ENCODE measurements around the gene EXOC6B.

EXOC6B gene

DNA sequence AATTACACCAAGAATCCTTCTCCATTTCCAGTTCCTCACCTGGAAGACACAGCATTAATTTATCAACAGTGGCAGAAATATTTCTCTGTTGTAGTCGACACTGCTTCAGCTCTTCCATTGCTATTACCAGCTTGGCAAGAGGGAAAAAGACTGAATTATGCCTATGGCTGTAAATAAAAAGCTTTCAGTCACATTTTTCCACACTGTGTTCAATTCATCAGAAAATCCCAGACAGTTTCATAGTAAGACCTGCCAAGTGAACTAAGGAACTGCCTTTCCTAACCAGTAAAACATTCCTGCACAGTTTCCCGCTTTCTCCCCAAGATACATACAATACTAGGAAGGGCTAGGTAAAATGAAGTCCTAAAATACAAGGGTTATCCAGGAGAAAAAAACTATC lies 94.7 kb downstream of the EXOC6B start:
- DNase-seq (ENCODE audit: low read depth): no peak

DNA sequence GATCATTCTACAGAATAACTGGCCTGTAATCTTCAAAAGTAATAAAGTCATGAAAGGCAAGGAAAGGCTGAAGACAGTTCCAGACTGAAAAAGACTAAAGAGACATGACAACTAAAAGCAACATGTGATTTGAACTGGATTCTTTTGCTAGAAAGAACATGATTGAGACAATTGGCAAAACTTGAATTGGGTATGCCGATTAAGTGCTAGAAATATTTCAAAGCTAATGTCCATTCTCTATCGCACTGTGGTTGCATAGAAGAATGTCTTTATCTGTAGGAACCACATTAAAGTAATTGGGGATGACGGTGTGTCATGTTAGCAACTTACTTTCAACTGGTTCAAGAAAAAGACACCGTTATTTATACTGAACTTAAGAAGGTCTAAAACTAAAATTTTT lies 98.5 kb downstream of the EXOC6B start:
- DNase-seq (ENCODE audit: low read depth): no peak

DNA sequence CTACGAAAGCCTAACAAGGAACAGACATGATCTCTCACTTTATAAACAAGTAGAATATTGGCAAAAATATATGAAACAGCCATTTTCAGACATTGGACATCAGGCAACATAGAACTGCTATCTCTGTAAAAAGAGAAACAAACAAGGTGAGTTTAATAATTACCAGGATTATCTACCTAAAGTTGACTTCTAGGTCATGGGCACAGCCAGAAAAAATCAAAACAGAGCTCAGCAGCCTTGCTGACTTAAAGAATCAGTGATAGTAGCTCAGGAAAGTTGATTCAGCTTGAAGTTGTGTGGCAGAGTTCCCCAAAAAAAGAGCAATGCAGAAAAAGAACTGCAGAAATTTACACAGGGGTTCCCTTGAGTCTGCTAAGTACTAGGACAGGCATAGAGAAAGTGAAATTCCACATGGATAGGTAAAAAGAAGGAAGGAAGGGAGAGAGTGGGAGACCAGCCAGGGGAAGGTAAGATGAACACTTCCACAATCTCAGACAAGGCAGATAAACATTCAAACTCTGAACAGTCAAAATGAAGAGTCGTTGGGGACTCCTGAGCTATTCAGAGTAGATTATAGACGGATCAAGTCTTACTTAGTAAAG lies 102.0 kb downstream of the EXOC6B start:
- no peak for DNase-seq (ENCODE audit: low read depth)

DNA sequence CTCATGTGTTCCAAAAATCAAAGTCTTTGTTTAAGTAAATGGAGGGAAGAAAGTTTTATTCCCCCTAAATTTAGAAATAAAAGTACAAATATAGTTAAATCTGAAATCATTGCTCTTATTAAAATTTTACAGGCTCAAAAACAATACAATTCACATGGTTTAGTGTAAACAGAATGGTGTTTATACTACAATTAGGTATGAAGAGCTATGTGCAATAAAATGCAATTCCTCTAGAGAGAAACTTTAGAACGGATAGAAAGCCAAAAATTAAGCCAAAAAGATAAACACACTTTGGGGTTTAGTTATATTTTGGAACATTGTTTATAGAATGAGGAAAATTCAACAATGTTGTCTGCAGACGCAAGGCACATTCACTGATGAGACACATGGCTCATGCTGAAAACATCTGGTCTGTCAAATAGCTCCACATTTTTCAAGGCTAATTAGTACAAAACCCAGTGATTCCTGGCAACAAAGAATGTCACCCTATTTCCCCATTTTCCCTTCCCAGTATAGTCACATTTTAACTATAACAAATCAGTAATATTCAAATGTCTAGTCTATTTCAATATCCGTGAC lies 103.3 kb downstream of the EXOC6B start:
- no peak for DNase-seq (ENCODE audit: low read depth)

DNA sequence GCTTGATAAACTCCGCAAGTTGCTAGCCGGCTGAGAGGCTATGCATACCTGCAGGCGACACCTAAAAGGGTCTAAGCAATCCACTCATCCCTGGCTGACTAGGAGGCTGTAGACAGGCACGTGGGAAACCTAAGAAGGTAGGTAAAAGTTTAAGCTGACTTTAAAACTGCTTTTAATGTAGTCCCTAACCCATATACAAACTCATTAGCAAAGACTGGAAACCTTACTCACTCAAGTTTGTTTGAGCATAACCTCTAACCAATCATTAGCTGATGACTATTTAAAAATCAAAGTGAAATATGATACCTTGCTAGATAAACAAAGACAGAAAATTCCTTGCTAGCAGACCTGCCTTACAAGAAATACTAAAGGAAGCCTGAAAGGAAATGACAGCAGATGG lies 106.4 kb downstream of the EXOC6B start:
- no peak for DNase-seq (ENCODE audit: low read depth)

DNA sequence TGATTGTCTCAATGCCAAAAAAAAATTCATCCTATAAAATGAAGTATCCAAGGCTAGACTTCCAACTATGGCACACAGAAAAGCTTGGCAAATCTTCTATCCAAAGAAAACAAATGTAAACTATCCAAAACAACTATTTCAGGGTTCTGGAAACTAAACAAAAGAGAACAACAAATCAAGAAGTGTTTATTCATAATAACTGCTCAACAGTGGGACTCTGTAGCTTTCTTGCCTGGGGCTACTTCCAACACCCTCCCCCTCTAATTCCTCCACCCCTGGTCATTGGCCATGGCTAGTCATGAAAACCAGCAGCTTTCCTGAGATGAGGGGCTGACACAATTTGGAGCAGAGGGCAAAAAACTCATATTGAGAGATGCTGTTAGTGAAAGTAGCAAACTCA lies 107.0 kb downstream of the EXOC6B start:
- DNase-seq (ENCODE audit: low read depth): no peak

DNA sequence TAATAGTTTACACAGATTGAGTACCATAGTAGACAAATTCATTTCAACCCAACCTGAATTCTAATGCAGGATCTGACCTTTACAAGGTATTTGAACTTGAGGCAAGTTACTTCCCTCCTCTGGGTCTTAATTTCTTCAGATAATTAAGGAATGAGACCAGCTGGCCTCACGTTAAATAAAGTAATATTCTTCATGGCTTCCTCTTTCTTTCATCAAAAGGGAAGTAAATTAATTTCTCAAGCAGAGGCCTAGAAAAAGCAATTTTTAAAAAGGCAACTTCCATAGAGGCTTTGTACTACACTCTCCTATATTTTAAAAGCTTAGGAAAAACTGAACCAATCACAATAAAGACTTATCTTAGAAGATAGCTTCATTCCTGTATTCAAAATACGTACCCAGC lies 109.2 kb downstream of the EXOC6B start:
- DNase-seq (ENCODE audit: low read depth): no peak

DNA sequence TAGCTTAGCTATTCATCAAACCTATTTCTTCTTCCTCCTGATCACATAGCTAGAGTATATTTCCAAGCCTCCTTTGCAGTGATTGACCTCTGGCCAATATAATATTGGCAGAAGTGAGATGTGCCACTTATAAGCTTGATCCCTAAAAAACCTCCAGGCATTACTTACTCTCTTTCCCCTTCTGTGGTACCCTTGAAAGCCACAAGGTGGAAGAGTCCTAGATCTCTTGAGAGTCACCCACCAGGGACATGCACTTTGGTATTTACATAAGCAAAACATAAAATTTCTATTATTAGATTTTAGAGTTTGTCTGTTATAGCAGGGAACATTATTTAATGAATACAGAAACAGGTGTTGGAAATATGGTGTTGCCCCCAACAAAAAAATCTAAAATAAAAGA lies 112.0 kb downstream of the EXOC6B start:
- DNase-seq (ENCODE audit: low read depth): no peak

DNA sequence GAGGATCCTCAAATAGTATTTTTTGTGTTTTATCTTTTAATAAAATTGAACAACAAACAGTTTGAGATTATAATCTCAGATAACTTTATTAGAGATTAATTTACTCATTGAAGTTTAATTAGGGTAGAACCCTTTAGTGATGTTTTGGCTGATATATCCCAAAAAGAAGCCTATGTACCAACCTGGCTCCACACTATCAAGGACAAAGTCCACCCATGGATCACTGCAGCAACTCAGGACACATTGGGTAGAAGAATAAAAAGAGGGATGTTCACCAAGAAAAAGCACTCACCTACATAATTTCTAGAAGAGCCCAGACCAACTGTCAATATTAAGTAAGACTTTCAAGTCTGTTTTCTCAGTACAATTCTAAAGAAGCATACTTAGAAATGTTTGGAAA lies 112.9 kb downstream of the EXOC6B start:
- no peak for DNase-seq (ENCODE audit: low read depth)

DNA sequence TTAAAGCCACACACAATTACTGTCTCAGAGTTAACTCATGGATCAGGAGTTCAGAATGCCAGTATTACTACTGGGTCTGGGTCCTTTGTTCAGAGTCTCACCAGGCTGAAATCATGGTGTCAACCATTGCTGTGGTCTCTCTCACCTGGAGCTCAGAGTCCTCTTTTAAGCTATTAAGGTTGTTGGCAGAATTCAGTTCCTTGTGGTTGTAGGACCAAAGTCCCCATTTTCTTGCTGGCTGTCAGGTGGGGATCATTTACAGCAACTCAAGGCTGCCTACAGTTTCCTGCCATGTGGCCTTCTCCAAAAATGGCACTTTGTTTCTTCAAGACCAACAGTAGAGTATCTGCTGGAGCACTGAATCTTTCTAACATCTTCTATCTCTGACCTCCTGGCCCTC lies 113.5 kb downstream of the EXOC6B start:
- no peak for DNase-seq (ENCODE audit: low read depth)

DNA sequence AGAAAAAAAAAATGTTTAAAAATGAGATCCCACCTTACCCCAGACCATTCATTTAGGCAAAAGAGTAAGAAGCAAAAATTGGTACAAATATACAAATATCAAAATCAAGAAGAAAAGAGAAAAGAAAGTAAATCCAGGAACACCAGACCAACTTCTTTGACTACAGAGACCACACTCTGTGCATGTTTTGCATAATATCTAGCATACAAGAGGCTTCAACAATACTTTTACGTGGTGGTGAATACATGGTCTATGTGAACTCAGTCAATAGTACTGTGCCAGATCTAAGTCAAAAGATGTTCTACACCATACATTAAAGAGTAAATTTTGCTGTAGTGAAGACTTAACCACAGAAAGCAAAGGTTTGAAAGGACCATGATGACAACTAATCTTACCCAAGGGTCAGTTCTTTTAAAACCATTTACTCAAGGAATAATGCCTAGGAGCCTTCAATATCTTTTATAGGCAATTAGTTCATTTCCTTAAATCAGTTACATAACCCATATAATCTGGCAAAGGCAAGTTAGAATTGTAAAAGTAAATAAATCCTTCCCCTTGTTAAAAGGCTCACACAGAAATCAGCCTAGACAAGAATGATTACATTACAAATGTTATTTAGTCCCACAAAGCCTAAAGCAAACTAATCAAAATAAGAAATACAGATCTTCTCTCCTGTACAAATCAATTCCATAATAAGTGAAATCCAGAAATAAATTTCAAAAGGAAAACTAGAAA lies 115.2 kb downstream of the EXOC6B start:
- no peak for DNase-seq (ENCODE audit: low read depth)

DNA sequence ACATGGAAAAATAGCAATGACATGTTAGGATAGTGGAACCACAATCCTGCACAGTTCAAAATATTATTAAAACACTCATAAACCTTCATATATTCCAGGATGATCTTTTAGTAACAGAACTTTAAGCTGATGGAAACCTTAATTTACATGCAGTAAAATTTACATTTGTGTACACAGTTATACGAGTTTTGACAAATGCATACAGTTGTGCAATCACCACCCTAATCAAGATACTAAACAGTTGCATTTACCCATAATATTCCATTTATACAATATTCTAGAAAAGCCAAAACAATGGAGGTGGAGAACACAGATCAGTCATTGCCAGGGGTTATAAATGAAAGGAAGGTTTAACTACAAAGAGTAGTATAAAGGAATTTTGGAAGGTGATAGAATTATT lies 117.6 kb downstream of the EXOC6B start:
- no peak for DNase-seq (ENCODE audit: low read depth)

DNA sequence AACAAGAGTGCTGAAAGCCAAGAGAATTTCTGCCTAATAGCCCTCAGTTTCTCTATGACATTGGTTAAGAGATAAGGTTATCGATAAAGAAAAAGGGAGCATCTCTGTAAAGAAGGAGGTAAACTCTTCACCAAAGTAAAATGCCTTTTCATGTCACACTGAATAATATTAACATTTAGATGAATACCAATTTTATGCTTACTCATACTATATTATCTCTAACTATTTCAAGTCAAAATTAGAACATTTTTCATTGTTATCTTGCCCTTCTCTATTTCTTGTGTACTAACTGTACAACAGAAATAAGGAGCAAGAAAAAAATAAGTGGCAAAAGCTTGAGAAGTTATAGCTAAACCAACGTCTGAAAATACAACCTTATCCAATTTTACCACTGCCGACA lies 127.5 kb downstream of the EXOC6B start:
- DNase-seq (ENCODE audit: low read depth): no peak

DNA sequence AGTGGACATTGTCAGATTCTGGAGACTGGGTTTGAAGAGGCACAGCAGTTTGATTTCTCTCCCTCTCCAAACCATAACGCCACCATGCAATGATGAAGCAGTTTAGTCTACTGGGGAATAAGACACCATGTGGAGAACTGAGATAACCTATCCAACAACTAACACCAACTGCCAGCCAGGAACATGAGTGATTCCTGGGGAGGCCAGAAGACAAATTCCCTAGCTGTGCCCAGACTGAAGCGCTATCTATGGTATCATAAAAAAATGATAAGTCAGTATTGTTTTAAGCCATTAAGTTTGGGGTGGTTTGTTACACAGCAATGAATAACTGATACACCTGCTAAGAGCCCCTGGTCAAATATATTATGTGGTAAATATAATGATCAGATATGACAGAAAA lies 129.3 kb downstream of the EXOC6B start:
- DNase-seq (ENCODE audit: low read depth): no peak

DNA sequence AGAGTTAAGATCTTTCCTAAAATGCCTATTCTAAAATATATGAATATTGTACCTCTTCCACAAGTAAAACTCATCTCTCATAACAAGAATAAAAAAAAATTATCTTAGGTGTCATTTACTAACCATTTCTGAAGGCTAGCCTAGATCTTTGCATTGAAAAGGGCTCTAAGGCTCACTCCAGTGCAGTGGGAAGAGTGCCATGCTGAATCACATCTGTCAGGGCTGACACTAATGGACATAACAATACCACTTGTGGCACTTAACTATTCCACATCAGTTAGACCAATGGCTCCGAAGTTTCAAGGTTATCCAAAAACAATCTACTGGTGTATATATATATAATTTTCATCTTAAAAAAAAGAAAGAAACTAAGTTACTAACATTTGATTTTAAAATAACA lies 130.2 kb downstream of the EXOC6B start:
- DNase-seq (ENCODE audit: low read depth): no peak

DNA sequence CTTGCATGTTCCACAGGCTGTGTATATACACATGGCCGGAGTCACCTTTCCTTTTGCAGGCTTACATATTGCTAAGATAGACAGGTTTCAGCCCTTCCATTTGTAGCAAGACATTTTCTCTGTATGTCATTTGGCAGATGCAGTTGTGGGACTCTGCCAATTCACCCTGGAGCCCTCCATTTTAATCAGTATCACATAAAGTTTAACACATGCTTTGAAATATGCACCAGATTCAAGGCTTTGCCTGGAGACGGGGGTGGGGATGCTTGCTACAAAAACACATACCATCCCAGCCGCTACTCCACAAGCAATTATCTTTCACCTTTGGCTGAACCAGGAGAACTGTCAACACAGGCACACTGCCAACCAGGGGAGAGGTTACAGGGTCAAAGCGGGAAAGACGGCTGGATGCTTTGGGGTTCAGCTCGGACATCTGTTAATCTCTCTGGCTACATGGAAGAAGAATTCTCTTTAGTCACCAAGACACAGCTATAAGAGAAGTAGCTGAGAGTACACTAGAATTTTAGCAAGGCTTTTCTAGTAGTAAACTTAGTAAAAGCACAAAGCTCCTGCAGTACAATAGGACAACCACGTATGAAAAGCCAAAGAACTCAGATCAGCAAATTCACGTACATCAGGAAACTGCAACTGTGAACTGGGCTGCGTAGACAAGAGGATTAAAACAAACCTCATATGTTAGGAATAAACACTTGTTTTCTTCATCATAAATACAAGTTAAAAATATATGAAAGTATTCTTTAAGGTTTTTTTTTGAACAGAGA lies 130.9 kb downstream of the EXOC6B start:
- no peak for DNase-seq (ENCODE audit: low read depth)

DNA sequence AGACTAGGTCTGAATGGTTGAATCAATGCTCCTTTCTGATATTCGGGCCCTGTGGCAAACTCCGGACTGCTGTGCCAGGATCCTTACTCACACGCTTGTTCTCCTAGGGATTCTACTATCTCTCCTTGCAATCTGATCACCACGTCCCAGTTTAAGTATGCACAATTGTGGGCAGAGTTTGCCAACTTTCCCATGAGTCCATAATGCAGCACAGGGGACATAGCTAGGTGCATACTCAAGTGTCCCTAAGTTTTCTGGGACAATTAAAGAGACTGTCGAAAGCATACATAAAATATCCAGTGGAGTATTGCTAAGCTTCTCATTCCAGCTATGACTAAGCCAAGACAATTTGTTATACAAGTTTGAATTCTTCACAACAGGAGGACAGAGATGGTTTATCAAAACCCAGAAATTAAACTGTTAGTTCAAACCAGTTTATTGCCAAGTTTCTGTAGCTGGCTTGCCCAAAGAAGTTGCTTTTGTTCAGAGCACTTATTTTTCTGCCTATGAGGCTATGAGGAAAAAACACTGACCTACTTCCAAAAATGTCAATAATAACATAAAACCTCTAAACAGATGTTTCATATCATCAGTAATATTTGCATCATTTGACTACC lies 136.1 kb downstream of the EXOC6B start:
- DNase-seq (ENCODE audit: low read depth): no peak

DNA sequence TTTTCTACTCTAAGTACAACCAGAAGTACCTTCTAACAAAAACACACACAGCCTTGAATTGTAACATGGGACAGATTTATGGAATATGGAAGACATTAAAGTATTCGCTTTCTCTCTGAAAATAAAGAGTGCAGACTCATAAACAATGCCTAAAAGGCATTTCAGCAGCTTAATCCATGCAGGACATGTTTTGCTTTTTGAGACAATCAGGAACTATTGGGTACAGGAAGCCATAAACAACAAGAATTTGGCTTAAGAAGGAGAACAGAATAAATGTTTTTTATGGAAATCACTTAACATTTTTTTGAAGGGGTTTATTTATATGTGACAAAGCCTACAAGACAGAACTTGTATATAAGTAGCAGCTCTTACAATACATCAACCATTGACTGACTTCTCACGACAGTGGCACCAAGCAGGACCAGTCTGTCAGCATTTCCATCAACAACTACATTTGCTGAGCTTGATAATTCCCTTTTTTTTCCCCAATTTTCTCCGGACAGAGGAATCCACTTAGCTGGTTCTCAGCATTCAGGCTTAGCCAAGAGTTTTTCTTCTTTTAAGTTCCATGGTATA lies 140.1 kb downstream of the EXOC6B start:
- DNase-seq (ENCODE audit: low read depth): no peak

DNA sequence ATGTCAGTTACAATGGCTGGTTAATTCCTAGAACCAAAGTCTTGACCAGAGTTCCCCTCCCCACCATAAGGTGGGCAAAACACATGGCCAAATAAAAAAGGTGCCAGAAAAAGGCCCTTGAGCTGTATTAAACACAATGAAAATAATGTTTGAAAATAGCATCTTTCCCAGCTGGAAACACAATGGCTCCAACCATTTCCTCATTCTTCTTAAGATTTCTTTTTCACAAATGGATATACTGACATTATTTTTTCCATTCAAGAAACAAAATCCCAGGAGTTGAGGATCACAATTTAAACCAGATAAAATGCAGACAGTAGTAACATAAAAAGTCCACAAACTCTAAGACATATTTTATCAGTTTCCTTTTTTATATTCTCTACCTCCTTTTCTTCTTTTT lies 143.8 kb downstream of the EXOC6B start:
- DNase-seq (ENCODE audit: low read depth): no peak

DNA sequence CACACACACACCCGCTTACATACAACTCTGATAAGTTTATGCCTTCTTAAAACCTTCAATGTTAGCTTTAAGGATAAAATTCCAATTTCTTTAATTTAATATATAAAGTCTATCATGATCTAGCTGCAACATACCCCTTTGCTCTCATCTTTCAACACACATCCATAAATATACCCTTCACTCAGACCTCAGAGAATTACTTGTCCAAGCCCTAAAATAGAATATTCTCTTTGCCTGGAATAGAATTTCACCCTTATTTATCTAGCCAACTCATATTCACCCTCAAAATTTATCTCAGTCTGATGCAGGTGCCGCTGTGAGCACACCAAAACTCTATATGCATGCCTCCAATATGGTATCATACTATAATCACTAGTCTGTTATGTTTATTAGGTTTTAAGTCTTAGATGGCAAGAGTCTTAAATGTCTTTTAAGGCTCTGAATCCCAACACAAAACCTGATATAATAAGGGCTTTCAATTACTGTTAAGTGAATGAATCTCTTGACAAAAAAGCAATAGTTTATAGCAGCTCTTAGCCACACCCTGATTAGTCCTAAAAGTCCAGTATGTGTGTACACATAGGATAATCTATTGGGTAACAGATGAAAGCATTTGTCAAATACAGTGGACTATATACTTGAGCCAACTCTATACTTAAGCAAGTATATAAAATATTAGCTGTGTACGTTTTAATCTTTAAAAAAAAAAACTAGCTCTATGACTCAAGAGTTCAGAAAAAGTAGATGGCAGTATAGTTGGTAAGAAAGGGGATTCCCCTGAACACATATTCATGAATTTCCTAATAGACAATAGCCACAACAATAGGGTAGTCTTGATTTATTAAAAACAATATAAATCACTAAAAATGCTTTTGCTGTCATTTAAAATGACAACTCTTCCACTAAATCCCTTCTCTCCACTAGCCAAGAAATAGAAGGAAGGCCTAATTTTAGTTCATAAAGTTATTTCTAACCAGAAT lies 144.5 kb downstream of the EXOC6B start:
- no peak for DNase-seq (ENCODE audit: low read depth)

DNA sequence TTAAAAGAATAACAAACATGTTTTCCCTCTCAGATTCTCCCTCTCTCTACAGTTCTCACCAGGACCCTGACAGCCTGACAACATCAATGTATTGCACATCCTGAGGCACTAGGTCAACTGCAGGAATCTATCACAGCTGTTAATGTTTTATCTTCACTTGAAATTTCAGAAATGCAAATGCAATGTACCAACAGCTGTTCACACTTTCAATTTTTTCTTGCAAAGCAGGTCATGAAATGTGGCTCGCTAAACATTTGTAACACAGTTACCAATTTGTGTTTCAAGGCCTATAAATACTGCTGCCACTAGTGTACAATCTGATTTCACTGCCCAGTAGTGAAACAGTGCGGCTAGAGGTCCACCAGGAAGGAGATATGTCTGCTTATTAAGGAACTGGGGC lies 147.8 kb downstream of the EXOC6B start:
- no peak for DNase-seq (ENCODE audit: low read depth)

Data from stimulated activated CD8-positive, alpha-beta memory T cell treated with anti-CD3 and anti-CD28 coated beads, Interleukin-12 subunit alpha, Interleukin-12 subunit beta, amount 100 ng/mL, for 4 hours (primary cell).